ENCODE results near the gene EPAS1. TPM values are rescaled to one million over a fixed set of nuclear protein-coding genes. Genes with fewer than 3 reads are reported as not detected.

The EPAS1 gene
- total RNA-seq, 2 donors from 2014 or later, result 58.4 to 162 TPM

GRCh38 chr2:46367286-46367685, 70.1 kb downstream of the EPAS1 start:
- no peaks in the 10 kb centered on the region for H3K4me1 ChIP-seq
- no peak overlapping the region for H3K27ac ChIP-seq
- peaks cover 0 to 23% of the 10 kb centered on the region in 2 donors for H3K36me3 ChIP-seq (replicated peaks in 1 of 2; ENCODE audit: insufficient read depth in 1 of 2, low read depth in 2 of 2)

GRCh38 chr2:46368401-46368800, 71.2 kb downstream of the EPAS1 start:
- peaks cover 0 to 25% of the 10 kb centered on the region in 2 donors for H3K36me3 ChIP-seq (replicated peaks in 1 of 2; ENCODE audit: insufficient read depth in 1 of 2, low read depth in 2 of 2)
- H3K27me3 ChIP-seq, result no peaks in the 10 kb centered on the region
- H3K27ac ChIP-seq, result no peak overlapping the region
- intact Hi-C loops (cut with DNase I), result loop anchor here (10.0 kb wide), 2 partner anchors 74 to 314 kb away; partner anchors contain the start of gene EPAS1
- TF ChIP-seq CTCF (IDR thresholded peaks at IDR 0.05) (no peak), POLR2A (IDR thresholded peaks at IDR 0.05) (no peak)
- H3K4me3 ChIP-seq, result no peak overlapping the region
- WGBS, 2 donors, result 52 to 67% methylated on average over 2 of the region's 2 CpGs
- no peaks in the 10 kb centered on the region for H3K9me3 ChIP-seq
- no peak for DNase-seq
- ATAC-seq, result no peak
- no peaks in the 10 kb centered on the region for H3K4me1 ChIP-seq

More at GRCh38 chr2:46367286-46367685, 70.1 kb downstream of the EPAS1 start:
- Histone ChIP-seq H3K9me3 (no peaks in the 10 kb centered on the region), H3K4me3 (no peak overlapping the region), H3K27me3 (no peaks in the 10 kb centered on the region)
- WGBS, 2 donors, result 71 to 81% methylated on average over 4 to 6 of the region's 6 CpGs
- DNase-seq, result no peak
- no peak for TF ChIP-seq CTCF (IDR thresholded peaks at IDR 0.05)
- TF ChIP-seq POLR2A (IDR thresholded peaks at IDR 0.05), result no peak
- ATAC-seq, result no peak
- intact Hi-C loops (cut with DNase I), result loop anchor here (10.0 kb wide), 2 partner anchors 72 to 312 kb away; partner anchors contain the start of gene EPAS1

- Histone ChIP-seq H3K27ac (no peak overlapping the region), H3K36me3 (replicated peaks in 1 of 2; ENCODE audit: insufficient read depth in 1 of 2, low read depth in 2 of 2) (peaks cover 0 to 29% of the 10 kb centered on the region in 2 donors), H3K27me3 (no peaks in the 10 kb centered on the region), H3K9me3 (no peaks in the 10 kb centered on the region), H3K4me1 (no peaks in the 10 kb centered on the region), H3K4me3 (no peak overlapping the region)
- intact Hi-C loops (cut with DNase I), result loop anchor here (10.0 kb wide), 2 partner anchors 75 to 315 kb away; partner anchors contain the start of gene EPAS1
- 83 to 84% methylated on average over 5 of the region's 5 CpGs for WGBS, 2 donors
- no peak for TF ChIP-seq CTCF (IDR thresholded peaks at IDR 0.05)
- DNase-seq, result no peak
- no peak for ATAC-seq
These were observed 72.6 kb downstream of the EPAS1 start for GRCh38 chr2:46369783-46370182.

- ATAC-seq (no peak), DNase-seq (no peak)
- Histone ChIP-seq H3K27me3 (no peaks in the 10 kb centered on the region), H3K4me3 (no peak overlapping the region), H3K27ac (no peak overlapping the region), H3K4me1 (no peaks in the 10 kb centered on the region), H3K9me3 (no peaks in the 10 kb centered on the region), H3K36me3 (replicated peaks in 1 of 2; ENCODE audit: insufficient read depth in 1 of 2, low read depth in 2 of 2) (peaks cover 4 to 31% of the 10 kb centered on the region in 2 donors)
- intact Hi-C loops (cut with DNase I), result no loop called here
- TF ChIP-seq POLR2A (IDR thresholded peaks at IDR 0.05) (no peak), CTCF (IDR thresholded peaks at IDR 0.05) (no peak)
- 88 to 89% methylated on average over 1 of the region's 1 CpG for WGBS, 2 donors
These were observed 74.6 kb downstream of the EPAS1 start for GRCh38 chr2:46371854-46372253.

- Histone ChIP-seq H3K4me1 (no peaks in the 10 kb centered on the region), H3K27ac (no peak overlapping the region), H3K4me3 (no peak overlapping the region), H3K9me3 (no peaks in the 10 kb centered on the region), H3K36me3 (replicated peaks in 1 of 2; ENCODE audit: insufficient read depth in 1 of 2, low read depth in 2 of 2) (peaks cover 10 to 32% of the 10 kb centered on the region in 2 donors), H3K27me3 (no peaks in the 10 kb centered on the region)
- WGBS, 2 donors, result 89 to 96% methylated on average over 2 of the region's 2 CpGs
- intact Hi-C loops (cut with DNase I), result no loop called here
- no peak for ATAC-seq
- DNase-seq, result no peak
- TF ChIP-seq POLR2A (IDR thresholded peaks at IDR 0.05), result no peak
- no peak for TF ChIP-seq CTCF (IDR thresholded peaks at IDR 0.05)
These were observed 75.3 kb downstream of the EPAS1 start for GRCh38 chr2:46372475-46372874.
